OCI-LY7 (cell line): ENCODE results near the gene TEX50.

Source experiments
- CTCF ChIP-seq: fragments of 200-600 bp; sonication (generic); conservative IDR thresholded peaks from 2 replicates; pipeline ENCODE4 v1.5.1; 2014; ENCODE audit warnings: mild to moderate bottlenecking, antibody characterized with exemption, low read length, moderate library complexity, mixed read lengths
- EZH2phosphoT487 ChIP-seq: fragments of 200-600 bp; sonication (generic); IDR thresholded peaks from 2 replicates; pipeline ENCODE4 v1.6.1; 2018; ENCODE audit warnings: low read depth, borderline replicate concordance, mild to moderate bottlenecking, mixed run types, antibody characterized with exemption, low read length, moderate library complexity, mixed read lengths

DNA sequence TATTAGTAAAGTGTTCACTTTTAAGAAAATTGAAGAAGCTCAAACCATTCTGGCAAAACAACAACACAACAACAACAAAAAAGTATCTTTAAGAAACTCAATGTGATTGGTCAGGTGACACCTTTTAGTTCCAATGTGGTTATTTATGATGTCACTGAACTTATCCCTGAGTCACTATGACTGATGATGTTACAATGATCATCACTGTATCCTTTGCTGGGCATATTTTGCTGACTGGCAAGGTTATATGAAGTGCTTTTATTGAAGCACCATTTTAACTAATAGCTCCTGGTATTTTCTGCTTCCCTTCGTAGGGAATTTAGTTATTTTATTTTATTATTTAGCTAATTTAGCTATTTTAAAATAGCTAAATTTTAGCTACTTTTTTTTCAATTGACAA lies at the start of gene TEX50:
- TF ChIP-seq CTCF (no peak), EZH2phosphoT487 (no peak)
